ENCODE measurements around the gene DNAH6.

GRCh38 chr2:84801811-84802210 lies 285.5 kb downstream of the DNAH6 start:
- TF ChIP-seq POLR2AphosphoS5 (IDR thresholded peaks at IDR 0.05) (no peak), CTCF (IDR thresholded peaks at IDR 0.05) (no peak), EP300 (IDR thresholded peaks at IDR 0.05) (no peak)

Data from gastroesophageal sphincter (tissue), 3 donors.